Activated T-helper 2 cell treated with anti-CD3 and anti-CD28 coated beads, Interferon-gamma antibody, Interleukin-2, Interleukin-4, amounts not matched to agents 10 μg/mL and 5 μg/mL and 100 μg/mL, durations not matched to agents 14 hours and 24 hours and 36 hours (primary cell): ENCODE results near the gene REV3L. TPM values are rescaled to one million over a fixed set of nuclear protein-coding genes. Genes with fewer than 3 reads are reported as not detected.
"Not testable (repeated sequence)": the region's sequence is repeated elsewhere in the genome, so short reads cannot be mapped to it uniquely, and the experiment has no call there.

ENCODE experiments used
- DNase-seq: peaks from one replicate; pipeline ENCODE4 v3.0.0; 2021; ENCODE audit warnings: low spot score
- H3K27ac Mint-ChIP-seq: one replicate; pipeline ENCODE4 v1.8.0; 2021; ENCODE audit warnings: mixed read lengths
- H3K27me3 Mint-ChIP-seq: one replicate; pipeline ENCODE4 v1.8.0; 2021; ENCODE audit warnings: low read depth, mixed read lengths
- H3K36me3 Mint-ChIP-seq: one replicate; pipeline ENCODE4 v1.8.0; 2021; ENCODE audit warnings: low read depth, mixed read lengths
- H3K4me1 Mint-ChIP-seq: one replicate; pipeline ENCODE4 v1.8.0; 2021; ENCODE audit warnings: low read depth, mixed read lengths
- H3K4me3 Mint-ChIP-seq: one replicate; pipeline ENCODE4 v1.8.0; 2021; ENCODE audit warnings: low read depth, mild to moderate bottlenecking, moderate library complexity, mixed read lengths
- H3K9me3 Mint-ChIP-seq: one replicate; pipeline ENCODE4 v1.8.0; 2021; ENCODE audit warnings: mixed read lengths
- intact Hi-C: fragments of 100-400 bp; cut with micrococcal nuclease; formaldehyde crosslinking; loops from one replicate; pipeline ENCODE4 v1.15.1; 2023
- total RNA-seq: library from RNA; stranded (reverse); gene quantifications from 2 replicates; pipeline ENCODE4 v1.2.3, GENCODE V29; 2022

Gene REV3L
- total RNA-seq, 1 donor from 2014 or later: 19.4 TPM

DNA sequence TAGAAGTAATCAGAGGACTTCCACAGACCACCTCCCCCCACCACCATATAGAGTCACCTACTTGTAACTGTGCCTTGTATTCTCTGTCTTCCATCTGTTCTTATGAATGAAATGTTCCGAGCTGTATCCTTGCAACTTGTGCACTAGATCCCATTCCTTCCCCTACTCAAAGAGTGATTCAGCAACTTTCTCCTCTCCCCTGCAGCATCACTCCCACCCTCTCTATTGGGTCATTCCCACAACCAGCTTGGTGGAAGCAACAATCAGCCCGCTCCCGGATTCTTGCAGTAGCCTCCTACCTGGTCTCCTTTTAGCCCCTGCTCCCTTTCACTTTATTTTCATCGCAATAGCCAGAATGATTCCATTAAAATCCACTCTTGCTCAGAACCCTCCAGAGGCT is 34.9 kb upstream of the REV3L start:
- Mint-ChIP-seq H3K4me3 (no peak overlapping the region), H3K27ac (no peak overlapping the region), H3K27me3 (no peaks in the 10 kb centered on the region), H3K4me1 (peaks cover 17% of the 10 kb centered on the region), H3K36me3 (peaks cover 2% of the 10 kb centered on the region), H3K9me3 (no peaks in the 10 kb centered on the region)
- DNase-seq: no peak
- intact Hi-C loops: no loop called here

GRCh38 chr6:111515259-111515658 is 32.2 kb upstream of the REV3L start:
- Mint-ChIP-seq H3K27me3 (no peaks in the 10 kb centered on the region), H3K4me1 (peaks cover 8% of the 10 kb centered on the region), H3K4me3 (no peak overlapping the region), H3K27ac (no peak overlapping the region), H3K9me3 (no peaks in the 10 kb centered on the region), H3K36me3 (peaks cover 2% of the 10 kb centered on the region)
- intact Hi-C loops: no loop called here
- no peak for DNase-seq

GRCh38 chr6:111514531-111514930 is 31.5 kb upstream of the REV3L start:
- H3K27me3 Mint-ChIP-seq, H3K27ac Mint-ChIP-seq, DNase-seq, H3K9me3 Mint-ChIP-seq, H3K4me3 Mint-ChIP-seq, H3K4me1 Mint-ChIP-seq, intact Hi-C loops, H3K36me3 Mint-ChIP-seq: not testable (repeated sequence)

- H3K4me3 Mint-ChIP-seq, intact Hi-C loops, H3K9me3 Mint-ChIP-seq, H3K27me3 Mint-ChIP-seq, DNase-seq, H3K4me1 Mint-ChIP-seq, H3K27ac Mint-ChIP-seq: not testable (repeated sequence)
- H3K36me3 Mint-ChIP-seq: peaks cover 14% of the 10 kb centered on the region
Measured at GRCh38 chr6:111507219-111507618, 24.2 kb upstream of the REV3L start.

DNA sequence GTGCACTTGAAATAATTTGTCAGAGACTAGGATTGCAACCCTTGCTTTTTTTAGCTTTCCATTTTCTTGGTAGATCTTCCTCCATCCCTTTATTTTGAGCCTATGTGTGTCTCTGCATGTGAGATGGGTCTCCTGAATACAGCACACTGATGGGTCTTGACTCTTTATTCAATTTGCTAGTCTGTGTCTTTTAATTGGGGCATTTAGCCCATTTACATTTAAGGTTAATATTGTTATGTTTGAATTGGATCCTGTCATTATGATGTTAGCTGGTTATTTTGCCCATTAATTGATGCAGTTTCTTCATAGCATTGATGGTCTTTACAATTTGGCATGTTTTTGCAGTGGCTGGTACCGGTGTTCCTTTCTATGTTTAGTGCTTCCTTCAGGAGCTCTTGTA is 22.5 kb upstream of the REV3L start:
- H3K4me3 Mint-ChIP-seq, H3K27me3 Mint-ChIP-seq, H3K27ac Mint-ChIP-seq, DNase-seq, H3K9me3 Mint-ChIP-seq, intact Hi-C loops: not testable (repeated sequence)
- H3K4me1 Mint-ChIP-seq: peaks cover 11% of the 10 kb centered on the region
- peaks cover 14% of the 10 kb centered on the region for H3K36me3 Mint-ChIP-seq

- no peak for DNase-seq
Measured at GRCh38 chr6:111503660-111504059, 20.6 kb upstream of the REV3L start.

GRCh38 chr6:111503194-111503593 is 20.2 kb upstream of the REV3L start:
- H3K4me1 Mint-ChIP-seq: peaks cover 16% of the 10 kb centered on the region
- no peaks in the 10 kb centered on the region for H3K27me3 Mint-ChIP-seq
- H3K27ac Mint-ChIP-seq: no peak overlapping the region
- H3K9me3 Mint-ChIP-seq: peaks cover 5% of the 10 kb centered on the region
- intact Hi-C loops: no loop called here
- peaks cover 19% of the 10 kb centered on the region for H3K36me3 Mint-ChIP-seq
- no peak overlapping the region for H3K4me3 Mint-ChIP-seq
- DNase-seq: no peak

More at GRCh38 chr6:111503660-111504059, 20.6 kb upstream of the REV3L start:
- H3K27ac Mint-ChIP-seq: no peak overlapping the region
- no peaks in the 10 kb centered on the region for H3K27me3 Mint-ChIP-seq
- H3K9me3 Mint-ChIP-seq: peaks cover 5% of the 10 kb centered on the region
- intact Hi-C loops: no loop called here
- H3K4me1 Mint-ChIP-seq: peaks cover 14% of the 10 kb centered on the region
- H3K4me3 Mint-ChIP-seq: no peak overlapping the region
- H3K36me3 Mint-ChIP-seq: peaks cover 18% of the 10 kb centered on the region

- H3K27me3 Mint-ChIP-seq: no peaks in the 10 kb centered on the region
- H3K4me1 Mint-ChIP-seq: peaks cover 16% of the 10 kb centered on the region
- intact Hi-C loops: no loop called here
- DNase-seq: no peak
- no peak overlapping the region for H3K4me3 Mint-ChIP-seq
- peaks cover 22% of the 10 kb centered on the region for H3K36me3 Mint-ChIP-seq
- no peak overlapping the region for H3K27ac Mint-ChIP-seq
- H3K9me3 Mint-ChIP-seq: peaks cover 5% of the 10 kb centered on the region
Measured at GRCh38 chr6:111502154-111502553, 19.1 kb upstream of the REV3L start.

DNA sequence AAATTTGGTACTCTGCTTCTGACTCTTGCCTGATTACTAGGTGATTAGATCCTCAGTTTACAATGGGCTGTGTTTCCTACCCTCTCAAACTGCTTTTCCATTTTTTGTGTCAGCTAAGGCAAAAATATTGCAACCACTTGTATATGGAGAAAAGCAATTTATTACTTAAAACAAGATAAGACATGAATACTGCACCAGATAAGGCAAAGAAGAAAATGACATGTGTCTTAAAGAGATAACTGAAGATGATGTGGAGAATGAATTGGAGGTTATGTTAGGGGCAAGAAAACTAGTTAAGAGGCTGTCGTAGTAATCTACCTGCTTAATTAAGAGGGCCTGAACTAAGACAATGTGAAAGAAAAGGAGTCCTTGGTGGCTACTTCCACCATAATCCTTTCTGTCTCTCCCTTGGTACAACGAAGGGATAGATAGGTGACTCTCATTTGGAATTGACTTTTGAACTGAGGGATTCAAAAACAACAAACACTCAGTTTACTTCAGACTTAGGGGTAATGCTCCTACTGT is 16.3 kb upstream of the REV3L start:
- intact Hi-C loops: no loop called here
- Mint-ChIP-seq H3K4me3 (no peak overlapping the region), H3K27ac (no peak overlapping the region), H3K4me1 (peaks cover 18% of the 10 kb centered on the region), H3K9me3 (no peaks in the 10 kb centered on the region), H3K27me3 (no peaks in the 10 kb centered on the region), H3K36me3 (peaks cover 8% of the 10 kb centered on the region)
- DNase-seq: no peak

DNA sequence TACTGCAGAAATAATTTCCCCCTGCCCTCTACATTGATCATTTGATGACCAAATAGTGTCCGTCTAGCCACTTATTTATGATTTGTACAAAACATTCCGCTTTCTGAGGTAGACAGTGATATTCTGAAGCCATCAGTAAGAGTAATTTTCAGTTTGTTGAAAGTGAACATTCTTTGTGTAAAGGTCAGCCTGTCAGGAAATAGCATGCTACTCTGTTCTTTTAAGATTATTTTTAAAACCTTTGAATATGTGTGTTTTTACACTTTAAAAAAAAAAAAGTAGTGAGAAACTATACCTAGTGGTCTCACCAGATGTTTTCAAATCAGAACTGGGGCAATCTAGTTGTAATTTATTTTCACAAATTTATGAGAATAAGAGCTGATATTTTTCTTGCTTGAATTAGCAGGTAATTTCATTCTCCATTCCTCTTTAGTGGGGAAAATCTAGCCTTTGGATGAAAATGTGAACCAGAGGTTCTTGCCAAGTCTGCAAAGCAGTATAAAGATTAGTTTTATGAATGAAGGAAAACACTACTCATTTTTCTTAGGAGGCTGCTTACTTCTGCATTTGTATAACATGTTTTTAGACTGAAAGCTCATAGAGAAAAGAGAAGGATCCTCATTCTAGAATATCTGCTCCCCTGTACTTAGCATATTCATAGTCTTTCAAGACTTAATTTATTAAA is 12.1 kb upstream of the REV3L start:
- H3K36me3 Mint-ChIP-seq: peaks cover 10% of the 10 kb centered on the region
- intact Hi-C loops: no loop called here
- H3K4me3 Mint-ChIP-seq: no peak overlapping the region
- DNase-seq: no peak
- H3K4me1 Mint-ChIP-seq: peaks cover 12% of the 10 kb centered on the region
- no peaks in the 10 kb centered on the region for H3K27me3 Mint-ChIP-seq
- H3K27ac Mint-ChIP-seq: no peak overlapping the region
- no peaks in the 10 kb centered on the region for H3K9me3 Mint-ChIP-seq

DNA sequence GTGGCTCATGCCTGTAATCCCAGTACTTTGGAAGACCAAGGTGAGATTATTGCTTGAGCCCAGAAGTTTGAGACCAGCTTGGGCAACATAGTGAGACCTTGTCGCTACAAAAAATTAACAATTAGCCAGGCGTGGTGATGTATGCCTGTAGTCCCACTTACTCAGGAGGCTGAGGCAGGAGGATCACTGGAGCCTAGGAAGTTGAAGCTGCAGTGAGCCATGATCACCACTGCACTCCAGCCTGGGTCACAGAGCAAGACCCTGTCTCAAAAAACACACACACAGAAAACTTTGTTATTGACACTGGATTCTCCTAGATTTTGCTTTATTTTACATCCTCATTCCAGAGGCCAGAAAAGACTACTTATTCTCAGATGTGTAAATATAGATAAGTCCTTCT is 9.5 kb upstream of the REV3L start:
- Mint-ChIP-seq H3K4me1 (peaks cover 19% of the 10 kb centered on the region), H3K27me3 (no peaks in the 10 kb centered on the region), H3K9me3 (no peaks in the 10 kb centered on the region), H3K36me3 (peaks cover 23% of the 10 kb centered on the region), H3K27ac (no peak overlapping the region), H3K4me3 (no peak overlapping the region)
- intact Hi-C loops: no loop called here
- no peak for DNase-seq

- Mint-ChIP-seq H3K4me3 (no peak overlapping the region), H3K27me3 (no peaks in the 10 kb centered on the region), H3K4me1 (peaks cover 36% of the 10 kb centered on the region), H3K36me3 (peaks cover 38% of the 10 kb centered on the region), H3K27ac (no peak overlapping the region), H3K9me3 (peaks cover 7% of the 10 kb centered on the region)
- intact Hi-C loops: no loop called here
- DNase-seq: no peak
Measured at GRCh38 chr6:111490067-111490466, 7.0 kb upstream of the REV3L start.

- H3K4me3 Mint-ChIP-seq: no peak overlapping the region
- no peak for DNase-seq
- peaks cover 7% of the 10 kb centered on the region for H3K9me3 Mint-ChIP-seq
- intact Hi-C loops: loop anchor here (1.0 to 10.0 kb wide), 4 partner anchors 46 to 613 kb away; partner anchors contain the start of gene AMD1
- H3K4me1 Mint-ChIP-seq: peaks cover 41% of the 10 kb centered on the region
- peaks cover 41% of the 10 kb centered on the region for H3K36me3 Mint-ChIP-seq
- H3K27ac Mint-ChIP-seq: peak overlapping the region; percentile 72
- H3K27me3 Mint-ChIP-seq: no peaks in the 10 kb centered on the region
Measured at GRCh38 chr6:111487661-111488060, 4.6 kb upstream of the REV3L start.
